GF-D8 (cell line): ENCODE measurements around the gene NPIPB8.
"Not testable (repeated sequence)": the region's sequence is repeated elsewhere in the genome, so short reads cannot be mapped to it uniquely, and the experiment has no call there.

ENCODE experiments used
- DNase-seq: peaks from one replicate; lab custom pipeline; 2025; lab: John Stamatoyannopoulos, UW

Gene NPIPB8

DNA sequence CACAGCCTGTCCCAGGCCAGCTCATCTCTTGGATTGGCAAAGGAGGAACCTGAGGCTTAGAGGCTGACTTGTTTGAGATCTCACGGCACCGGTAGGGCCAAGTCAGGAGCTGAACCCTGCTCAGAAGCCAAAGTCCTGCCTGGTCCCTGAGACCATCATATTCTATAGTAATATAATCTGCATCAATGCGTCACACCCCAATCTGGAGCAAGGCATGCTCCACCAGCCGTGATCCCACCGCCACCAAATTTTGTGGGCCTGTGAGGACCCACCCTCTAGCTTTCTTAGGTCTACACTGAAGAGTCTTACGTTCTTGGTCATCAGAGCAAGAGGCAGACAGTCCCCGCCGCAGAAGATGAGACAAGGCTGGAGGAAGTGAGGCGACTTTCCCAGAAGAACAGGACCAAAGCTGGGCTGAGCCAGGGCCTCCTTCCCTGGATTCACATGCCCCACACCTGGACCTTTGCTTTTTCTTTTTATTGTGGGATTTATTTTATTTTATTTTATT, 30.7 kb upstream of the NPIPB8 start:
- no peak for DNase-seq

DNA sequence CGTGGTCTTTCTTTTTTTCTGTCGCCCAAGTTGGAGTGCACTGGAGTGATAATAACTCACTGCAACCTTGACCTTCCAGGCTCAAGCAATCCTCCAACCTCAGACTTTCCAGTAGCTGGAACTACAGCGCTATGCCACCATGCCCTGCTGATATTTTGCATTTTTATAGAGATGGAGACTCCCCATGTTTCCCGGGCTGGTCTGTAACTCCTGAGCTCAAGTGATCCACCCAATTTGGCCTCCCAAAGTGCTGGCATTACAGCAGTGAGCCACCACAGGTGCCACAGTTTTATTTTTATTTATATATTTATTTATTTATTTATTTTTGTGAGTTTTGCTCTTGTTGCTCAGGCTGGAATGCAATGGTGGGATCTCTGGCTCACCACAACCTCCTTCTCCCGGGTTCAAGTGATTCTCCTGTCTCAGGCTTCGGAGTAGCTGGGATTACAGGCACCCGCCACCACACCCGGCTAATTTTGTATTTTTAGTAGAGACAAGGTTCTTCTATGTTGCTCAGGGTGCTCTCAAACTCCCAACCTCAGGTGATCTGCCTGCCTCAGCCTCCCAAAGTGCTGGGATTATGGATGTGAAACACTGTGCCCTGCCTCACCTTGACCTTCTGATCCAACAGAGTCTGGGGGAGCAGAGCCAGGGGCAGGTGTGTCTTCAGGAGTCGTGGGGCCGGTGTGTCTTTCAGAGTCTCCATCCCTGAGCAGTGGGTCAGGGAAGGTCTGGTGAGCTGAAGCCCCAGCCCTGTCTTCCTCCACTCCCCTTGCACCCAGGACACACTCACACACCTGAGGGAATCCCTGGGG, 30.0 kb upstream of the NPIPB8 start:
- DNase-seq, result not testable (repeated sequence)

DNA sequence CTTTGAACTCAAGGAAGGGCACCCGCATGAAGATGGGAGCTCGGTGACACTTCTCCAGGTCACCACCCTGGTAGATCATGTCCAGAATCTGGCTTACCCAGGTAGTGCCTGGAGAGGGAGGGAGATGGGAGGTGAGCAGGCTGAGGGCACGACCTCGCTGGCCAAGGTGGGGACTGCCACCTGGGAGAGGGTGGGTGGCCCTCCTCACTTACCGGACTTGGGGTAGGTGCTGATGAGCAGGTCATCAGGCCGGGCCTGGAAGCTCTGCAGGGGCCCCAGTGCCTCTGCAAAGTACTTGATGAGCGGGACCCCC, 29.4 kb upstream of the NPIPB8 start:
- DNase-seq, result not testable (repeated sequence)

DNA sequence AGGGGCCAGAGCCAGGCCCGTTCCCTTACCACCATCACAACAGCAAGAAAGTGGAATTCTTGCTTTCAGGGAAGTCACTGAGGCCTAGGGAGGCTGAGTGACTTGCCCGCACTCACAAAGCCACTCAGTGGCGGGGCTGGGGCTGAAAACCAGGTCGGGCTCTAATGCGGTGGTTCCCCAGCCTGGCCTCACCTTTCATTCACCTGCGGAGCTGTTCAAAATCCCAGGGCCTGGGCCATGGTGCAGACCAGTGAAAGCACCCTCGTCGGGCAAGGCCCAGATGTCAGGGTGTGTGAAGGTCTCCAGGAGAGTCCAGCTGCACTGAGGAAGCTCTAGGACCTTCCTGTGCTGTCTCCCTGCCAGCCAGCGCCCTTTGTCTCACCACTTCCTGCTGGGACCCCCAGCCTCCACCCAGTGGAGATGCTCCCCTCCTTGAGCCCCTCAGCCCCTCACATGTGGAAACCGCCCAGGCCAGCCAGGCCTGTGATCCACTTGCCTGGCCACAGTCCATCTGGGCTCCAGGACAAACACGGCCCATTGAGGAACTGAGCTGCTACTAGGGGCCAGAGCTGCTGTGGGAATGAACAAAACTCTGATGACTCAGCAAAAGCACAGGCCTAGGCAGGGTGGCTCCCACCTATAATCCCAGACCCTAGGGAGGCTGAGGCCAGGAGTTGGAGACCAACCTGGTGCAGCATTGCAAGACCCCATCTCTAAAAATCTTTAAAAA, 28.8 kb upstream of the NPIPB8 start:
- DNase-seq, result not testable (repeated sequence)

DNA sequence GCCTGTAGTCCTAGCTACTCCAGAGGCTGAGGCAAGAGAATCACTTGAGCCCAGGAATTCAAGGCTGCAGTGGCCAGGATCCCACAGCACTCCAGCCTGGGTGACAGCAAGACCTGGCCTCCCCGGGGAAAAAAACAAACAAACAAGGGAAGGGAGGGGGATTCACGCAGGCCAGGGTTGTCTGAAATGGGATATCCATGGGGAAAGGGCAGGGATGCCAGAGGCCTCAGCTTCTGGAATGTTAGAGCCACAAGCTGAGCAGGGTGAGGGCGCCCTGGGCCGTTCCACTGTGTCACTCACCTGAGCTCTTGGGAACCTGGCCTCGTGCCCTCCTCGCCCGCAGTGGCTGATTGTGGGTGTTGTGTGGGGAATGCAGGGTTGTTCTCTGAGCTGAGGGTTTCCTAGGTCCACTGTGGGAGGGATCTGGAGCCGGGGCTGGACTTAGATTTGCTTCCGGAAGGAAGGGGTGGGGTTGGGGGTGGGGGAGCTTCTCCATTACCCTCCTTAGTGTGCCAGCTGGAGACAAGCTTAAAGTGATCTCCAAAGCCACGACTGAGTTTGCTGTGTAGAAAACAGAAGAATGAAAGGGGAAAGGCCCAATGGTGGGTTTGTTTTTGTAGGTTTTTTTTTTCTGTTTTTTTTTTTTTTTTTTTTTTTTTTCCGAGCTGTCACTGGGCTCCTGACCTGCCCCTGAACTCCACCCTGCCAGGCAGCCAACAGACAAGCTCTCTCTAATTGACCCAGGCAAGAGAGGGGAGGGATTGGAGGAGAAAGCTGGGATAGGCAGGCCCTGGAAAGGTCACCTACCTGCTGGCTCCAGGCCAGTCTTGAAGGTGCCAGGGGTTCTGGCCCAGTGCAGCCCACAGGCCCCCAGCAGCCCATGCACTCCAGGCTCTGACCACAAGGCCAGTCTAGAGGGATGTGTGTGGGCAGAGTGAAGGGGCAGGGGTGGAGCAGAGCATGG, 28.0 kb upstream of the NPIPB8 start, which contains the start of gene SULT1A1:
Gene SULT1A1, minus strand, starts transcription at position 414 of the 964 bp plus-strand sequence. CDS start 1,189 bp downstream, outside the sequence.
- DNase-seq, result no peak

DNA sequence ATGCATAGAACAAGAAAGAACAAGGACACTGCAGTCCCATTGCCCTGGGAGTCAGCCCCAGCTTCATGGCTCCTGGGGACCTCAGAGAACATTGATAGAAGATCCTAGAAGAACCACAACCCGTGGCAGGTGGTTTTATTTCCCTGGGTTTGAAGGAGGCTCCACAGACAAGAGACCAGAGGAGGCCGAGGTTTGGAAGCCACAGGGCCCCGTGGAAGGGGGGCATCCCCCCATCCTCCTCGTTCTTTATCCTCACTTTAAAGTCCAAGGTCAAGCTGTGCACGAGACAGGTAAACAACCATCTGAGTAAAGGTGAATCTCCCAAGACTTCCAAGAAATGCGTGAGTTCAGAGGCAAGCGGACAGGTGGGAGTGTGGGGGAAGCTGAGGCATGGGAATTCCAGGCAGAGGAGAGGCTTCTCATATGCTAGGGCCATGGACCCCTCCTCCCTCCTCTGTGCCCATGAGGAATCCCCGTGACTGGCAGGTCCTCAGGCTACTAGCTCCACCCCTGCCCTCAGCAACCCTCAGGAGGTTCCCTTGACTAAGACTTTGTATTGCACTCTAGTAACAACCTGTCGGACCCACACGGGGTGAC, 27.2 kb upstream of the NPIPB8 start:
- no peak for DNase-seq

DNA sequence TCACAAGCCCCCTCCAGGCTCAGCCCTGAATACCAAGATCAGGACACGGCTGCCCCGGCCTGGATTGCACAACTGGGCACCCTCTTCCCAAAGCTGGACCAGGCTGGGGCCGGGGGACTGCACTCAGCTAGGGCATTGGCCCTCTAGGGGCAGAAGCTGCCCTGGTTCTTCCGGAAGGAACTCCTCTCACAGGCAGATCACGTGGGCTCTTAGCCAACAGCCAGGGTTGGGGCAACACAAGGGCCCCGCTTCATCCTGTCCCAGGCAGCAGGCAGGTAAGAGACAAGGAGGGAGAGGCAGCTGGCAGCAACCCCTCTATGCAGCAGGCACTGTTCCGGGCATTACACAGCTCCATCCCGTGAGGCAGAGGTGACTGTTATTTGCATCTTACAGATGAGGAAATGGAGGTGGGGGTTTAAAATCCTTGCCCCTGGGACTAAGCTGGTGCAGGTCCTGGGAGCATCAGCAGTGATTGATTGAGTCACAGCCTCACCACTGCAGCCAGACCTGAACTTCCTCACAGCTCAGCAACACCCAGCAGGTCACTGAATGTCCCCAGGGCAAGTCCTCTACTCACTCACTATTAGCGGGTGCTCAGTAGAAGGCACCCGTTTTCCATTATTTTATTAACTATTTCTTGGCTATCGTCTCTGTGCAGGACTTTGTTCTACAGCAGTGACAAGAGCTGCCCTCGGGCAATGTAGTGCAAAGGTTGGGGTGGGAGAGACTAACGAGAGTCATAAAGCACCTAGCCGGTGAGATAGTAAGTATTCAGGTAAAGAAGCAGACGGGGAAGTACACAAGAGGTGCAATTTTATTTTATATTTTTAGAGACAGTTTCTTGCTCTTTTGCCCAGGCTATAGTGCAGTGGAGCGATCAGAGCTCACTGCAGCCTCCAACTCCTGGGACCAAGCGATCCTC, 25.2 kb upstream of the NPIPB8 start:
- not testable (repeated sequence) for DNase-seq

DNA sequence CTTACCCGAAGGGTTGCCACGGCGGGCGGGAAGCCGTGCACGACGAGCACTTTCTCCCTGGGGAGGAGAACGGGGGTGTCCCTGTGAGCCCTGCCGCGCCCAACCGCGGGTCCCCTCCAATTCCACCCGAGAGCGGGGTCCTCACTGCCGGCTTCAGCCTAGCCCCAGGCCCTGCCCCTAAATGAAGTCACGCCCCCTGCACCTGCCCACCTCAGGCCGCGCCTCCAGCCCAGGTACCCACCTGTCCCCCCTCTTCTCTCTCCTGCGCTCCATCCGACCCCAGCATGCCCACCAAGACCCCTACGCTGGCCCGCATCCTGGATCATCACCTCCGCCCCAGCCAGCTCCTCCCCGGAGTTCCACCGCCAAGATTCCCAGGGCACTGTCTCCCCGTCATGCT, 24.0 kb upstream of the NPIPB8 start:
- not testable (repeated sequence) for DNase-seq

DNA sequence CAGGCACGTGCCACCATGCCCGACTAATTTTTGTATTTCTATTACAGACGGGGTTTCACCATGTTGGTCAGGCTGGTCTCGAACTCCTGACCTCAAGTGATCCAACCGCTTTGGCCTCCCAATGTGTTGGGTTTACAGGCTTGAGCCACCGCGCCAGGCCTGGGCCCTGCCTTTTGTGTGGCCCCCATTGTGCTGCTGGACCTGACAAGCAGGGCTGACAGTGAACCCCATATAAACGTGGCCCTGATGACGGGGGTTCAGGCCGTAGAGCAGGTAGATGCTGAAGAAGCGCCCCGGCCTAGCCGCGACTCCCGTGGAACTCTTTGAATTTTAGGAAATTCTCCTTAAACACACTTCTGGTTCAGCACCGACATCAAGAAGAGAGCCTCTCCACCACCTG, 23.3 kb upstream of the NPIPB8 start:
- DNase-seq, result not testable (repeated sequence)

DNA sequence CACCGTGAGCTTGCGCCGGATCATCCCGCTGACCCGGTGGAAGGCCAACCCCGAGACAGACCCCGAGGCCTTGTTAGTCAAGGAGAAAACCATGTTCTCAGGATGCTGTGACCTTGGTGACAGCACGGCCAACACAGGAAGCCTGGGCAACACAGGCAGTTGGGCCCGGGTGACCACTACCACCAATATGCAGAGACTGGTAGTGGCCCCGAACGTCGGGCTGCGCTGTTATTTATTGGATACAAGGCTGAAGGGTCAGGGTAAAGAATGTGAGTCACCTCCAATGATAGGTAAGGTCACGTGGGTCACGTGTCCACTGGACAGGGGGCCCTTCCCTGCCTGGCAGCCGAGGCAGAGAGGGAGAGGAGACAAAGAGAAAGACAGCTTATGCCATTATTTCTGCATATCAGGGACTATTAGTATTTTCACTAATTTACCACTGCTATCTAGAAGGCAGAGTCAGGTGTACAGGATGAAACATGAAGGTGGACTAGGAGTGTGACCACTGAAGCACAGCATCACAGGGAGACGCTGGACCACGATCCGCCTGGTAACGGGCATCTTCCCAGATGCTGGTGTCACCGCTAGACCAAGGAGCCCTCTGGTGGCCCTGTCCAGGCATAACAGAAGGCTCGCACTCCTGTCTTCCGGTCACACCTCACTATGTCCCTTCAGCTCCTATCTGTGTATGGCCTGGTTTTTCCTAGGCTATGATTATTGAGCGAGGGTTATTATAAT, 22.2 kb upstream of the NPIPB8 start:
- not testable (repeated sequence) for DNase-seq

DNA sequence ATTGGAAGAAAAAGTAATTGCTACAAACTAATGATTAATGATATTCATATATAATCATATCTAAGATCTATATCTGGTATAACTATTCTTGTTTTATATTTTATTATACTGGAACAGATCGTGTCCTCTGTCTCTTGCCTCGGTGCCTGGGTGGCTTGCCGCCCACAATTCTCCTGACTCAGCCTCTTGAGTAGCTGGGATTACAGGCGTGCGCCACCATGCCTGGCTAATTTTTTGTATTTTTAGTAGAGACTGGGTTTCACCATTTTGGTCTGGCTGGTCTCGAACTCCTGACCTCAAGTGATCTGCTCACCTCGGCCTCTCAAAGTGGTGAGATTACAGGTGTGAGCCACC, 21.7 kb upstream of the NPIPB8 start:
- not testable (repeated sequence) for DNase-seq

DNA sequence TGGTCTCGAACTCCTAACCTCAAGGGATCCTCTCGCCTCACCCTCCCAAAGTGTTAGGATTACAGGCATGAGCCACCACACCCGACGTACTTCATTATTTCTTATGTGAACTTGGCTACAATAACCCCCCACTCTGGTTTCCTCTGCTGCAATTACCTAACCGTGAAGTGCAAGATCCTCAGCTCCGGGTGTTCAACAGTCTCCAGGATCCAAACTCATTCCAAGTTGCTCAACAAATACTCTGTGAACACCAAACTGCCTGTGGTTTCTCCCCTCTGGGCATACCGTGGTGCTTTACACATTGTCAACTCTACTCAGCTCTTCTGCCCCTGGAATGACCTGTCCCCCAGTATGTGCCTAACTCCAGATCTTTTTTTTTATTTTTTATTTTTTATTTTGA, 21.2 kb upstream of the NPIPB8 start:
- DNase-seq, result peak; percentile 29

DNA sequence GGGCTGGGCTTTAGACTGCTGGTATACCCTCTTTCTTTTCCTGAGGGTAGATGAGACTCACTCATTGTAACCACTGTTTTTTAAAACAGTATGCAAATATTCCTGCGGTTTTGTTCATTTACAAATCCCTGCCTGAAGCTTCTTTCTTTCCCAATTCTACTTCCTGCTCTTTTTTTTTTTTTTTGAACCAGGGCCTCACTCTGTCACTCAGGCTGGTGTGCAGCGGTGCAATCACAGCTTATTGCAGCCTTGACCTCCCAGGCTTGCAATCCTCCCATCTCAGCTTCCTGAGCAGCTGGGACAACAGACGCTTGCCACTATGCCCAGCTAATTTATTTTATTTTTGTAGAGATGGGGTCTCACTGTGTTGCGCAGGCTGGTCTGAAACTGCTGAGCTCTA, 20.0 kb upstream of the NPIPB8 start:
- peak; percentile 61 for DNase-seq

DNA sequence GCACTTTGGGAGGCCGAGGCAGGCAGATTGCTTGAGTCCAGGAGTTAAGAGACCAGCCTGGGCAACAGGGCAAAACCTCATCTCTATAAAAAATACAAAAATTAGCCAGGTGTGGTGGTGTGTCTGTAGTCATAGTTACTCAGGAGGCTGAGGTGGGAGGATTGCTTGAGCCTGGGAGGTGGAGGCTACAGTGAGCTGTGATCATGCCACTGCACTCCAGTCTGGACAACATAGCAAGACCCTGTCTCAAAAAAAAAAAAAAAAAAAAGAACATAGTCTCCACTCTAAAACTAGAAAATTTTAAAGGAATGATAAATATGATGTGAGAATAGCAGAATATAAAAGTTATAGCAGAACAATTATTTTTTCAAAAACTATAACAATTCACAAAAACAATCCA, 17.5 kb upstream of the NPIPB8 start:
- not testable (repeated sequence) for DNase-seq

DNA sequence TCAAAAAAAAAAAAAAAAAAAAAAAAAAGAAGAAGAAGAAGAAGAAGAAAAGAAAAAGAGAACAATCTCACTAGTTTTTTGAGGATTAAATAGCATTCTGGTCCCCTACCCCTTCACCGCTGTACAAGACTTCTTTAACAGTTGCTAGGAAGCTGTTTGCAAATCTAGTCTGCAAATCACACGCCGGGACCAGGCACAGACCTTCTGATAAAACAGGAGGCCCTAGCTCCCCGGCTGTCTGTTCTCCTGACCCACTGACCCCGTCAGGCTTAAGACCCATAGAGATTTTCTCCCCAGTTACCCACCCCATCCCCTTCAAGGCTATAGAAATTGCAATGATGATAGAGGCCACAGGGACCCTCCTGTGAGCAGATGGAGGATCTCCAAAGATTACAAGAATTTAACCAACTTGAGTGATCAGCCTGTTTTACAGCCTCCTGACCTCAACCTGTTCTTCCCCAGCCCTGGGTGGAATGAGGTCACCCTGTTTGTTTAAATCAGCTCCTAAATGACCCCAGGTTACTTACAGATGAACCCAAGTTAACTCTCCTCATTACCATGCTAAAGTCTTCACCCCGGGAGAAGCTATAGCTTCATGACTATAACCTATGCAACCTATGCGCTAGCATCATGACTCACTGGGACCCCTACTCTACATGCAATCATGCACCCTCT, 16.2 kb upstream of the NPIPB8 start:
- DNase-seq, result no peak

DNA sequence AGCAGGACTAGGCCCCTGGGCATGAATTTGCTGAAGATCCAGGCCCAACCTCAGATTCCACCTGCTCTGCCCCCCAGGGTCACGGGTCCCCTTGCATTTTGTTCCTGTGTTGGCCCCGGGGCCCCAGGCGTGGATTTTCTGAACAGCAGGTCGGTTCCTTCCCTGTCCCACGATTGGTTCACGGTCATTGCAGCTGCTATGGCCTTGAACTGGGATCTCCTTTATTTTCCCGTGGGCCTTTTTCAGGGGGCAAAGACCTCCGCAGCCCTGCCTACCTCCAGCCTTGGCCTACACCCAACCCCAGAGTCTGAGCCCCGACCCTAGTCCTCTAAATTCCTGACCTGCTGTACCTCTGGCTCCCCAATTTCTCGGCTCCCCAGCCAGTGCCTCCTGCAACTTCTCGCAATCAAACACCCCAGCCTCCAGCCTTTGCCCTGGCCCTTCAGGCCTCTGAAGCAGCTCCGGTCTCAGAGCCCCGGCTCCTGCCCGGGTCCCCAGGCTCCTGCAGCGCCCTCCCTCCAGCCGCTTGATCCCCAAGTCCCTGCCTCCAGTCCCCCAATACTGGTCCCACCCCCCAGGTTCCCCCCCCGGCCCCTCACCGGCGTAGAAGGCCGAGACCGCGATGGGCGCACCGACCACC, 15.2 kb upstream of the NPIPB8 start:
- not testable (repeated sequence) for DNase-seq

DNA sequence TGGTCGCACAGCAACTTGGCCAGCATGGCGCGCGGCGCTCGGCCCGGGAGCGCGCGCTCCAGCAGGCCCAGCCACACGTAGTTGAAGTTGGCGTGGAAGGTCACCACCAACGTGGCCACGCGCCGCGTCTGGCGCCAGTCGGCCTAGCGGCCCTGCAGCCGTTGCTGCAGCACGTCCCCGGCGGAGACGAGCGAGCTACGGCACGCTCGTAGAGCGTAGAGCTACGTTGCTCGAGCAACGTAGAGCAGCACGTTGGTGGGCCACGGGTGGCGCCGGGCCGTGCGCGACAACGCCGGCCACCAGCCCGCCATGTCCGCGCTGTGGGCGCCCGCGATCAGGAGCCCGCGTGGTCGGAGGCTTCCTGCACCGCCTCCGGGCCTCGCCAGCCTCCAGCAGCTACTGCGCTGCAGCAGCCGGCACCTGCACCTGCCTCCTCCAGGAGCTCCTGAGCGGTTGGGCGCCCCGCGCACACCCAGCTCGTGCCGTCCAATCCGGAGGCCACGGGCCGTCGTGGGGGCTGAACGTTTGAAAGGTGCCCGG, 14.6 kb upstream of the NPIPB8 start:
- DNase-seq, result peak; percentile 60

DNA sequence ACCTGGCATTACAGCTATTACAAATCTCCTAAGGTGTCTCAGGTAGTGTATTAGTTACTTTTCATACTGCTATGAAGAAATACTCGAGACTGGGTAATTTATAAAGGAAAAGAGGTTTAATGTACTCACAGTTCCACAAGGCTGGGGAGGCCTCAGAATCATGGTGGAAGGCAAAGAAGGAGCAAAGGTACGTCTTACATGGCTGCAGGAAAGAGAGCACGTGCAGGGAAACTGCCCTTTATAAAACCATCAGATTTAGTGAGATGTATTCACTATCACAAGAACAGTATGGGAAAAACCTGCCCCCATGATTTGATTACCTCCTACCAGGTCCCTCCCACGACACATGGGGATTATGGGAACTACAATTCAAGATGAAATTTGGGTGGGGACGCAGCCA, 7.0 kb upstream of the NPIPB8 start:
- not testable (repeated sequence) for DNase-seq
